Endothelial cell of umbilical vein (primary cell): ENCODE measurements around the gene SIGLEC7. TPM values are rescaled to one million over a fixed set of nuclear protein-coding genes. Genes with fewer than 3 reads are reported as not detected.

Experiments used
- BruUV-seq: library from RNA; stranded (reverse); fragments of 400-500 nt; replicated peaks from 2 replicates; lab custom pipeline; 2021; lab: Mats Ljungman, UMichigan
- CTCF ChIA-PET: fragments of 300-600, 350-600 bp; sonication (Branson Sonifier 250); formaldehyde crosslinking; loops from one replicate; lab custom pipeline; 2021; ENCODE audit warnings: antibody characterized with exemption, inconsistent platforms; lab: Charles Lee
- POLR2A ChIA-PET: fragments of 300-600, 350-600 bp; sonication (Branson Sonifier 250); formaldehyde crosslinking; loops from one replicate; lab custom pipeline; 2021; ENCODE audit warnings: antibody characterized with exemption, inconsistent platforms; lab: Charles Lee
- DNase-seq: peaks from one replicate; pipeline ENCODE4 v3.0.0-alpha.2; 2011; ENCODE audit warnings: low read depth, low spot score
- FAIRE-seq: peaks from 2 replicates; lab custom pipeline; 2011; peaks lifted over from hg19 to GRCh38; lab: Jason Lieb, UNC
- H2AFZ ChIP-seq: 2 replicates; pipeline ENCODE4 v1.6.0; 2012; ENCODE audit warnings: low read depth, low read length, control low read depth, inconsistent platforms
- H3K27ac ChIP-seq: 2 replicates; pipeline ENCODE4 v1.5.1; 2011; ENCODE audit warnings: low read depth, mild to moderate bottlenecking, control low read depth, low read length, moderate library complexity; ENCODE audit not compliant: insufficient read depth
- H3K27me3 ChIP-seq, 2 experiments: 2 replicates each; pipeline versions ENCODE4 v1.6.0 to v1.6.1; 2011; ENCODE audit warnings: low read length in 2 of 2, mixed read lengths in 1 of 2; ENCODE audit not compliant: control insufficient read depth in 2 of 2, insufficient read depth in 2 of 2
- H3K36me3 ChIP-seq, 2 experiments: 2 replicates in 1 of 2; 3 replicates in 1 of 2; pipeline ENCODE4 v1.5.1; 2011; ENCODE audit warnings: low read length in 2 of 2, mild to moderate bottlenecking in 1 of 2, moderate library complexity in 1 of 2; ENCODE audit not compliant: control insufficient read depth in 2 of 2, insufficient read depth in 2 of 2; ENCODE audit errors: extremely low read depth in 1 of 2
- H3K4me1 ChIP-seq: 3 replicates; pipeline ENCODE4 v1.5.1; 2011; ENCODE audit warnings: mild to moderate bottlenecking, low read length; ENCODE audit not compliant: control insufficient read depth, insufficient read depth; ENCODE audit errors: extremely low read depth
- H3K4me2 ChIP-seq: 2 replicates; pipeline ENCODE4 v1.6.1; 2011; ENCODE audit warnings: low read length, control low read depth, mixed read lengths; ENCODE audit not compliant: insufficient read depth
- H3K4me3 ChIP-seq, 3 experiments: fragments of 200-600 bp in 1 of 3; sonication (generic), shearing (Covaris generic) in 1 of 3; replicated peaks in 1 of 3; 2 replicates each; pipeline ENCODE4 v1.5.1; 2011 to 2016; ENCODE audit warnings: control low read depth in 3 of 3, low read length in 3 of 3, mild to moderate bottlenecking in 2 of 3, inconsistent platforms in 1 of 3, low read depth in 1 of 3, moderate library complexity in 1 of 3; ENCODE audit not compliant: insufficient read depth in 1 of 3
- H3K79me2 ChIP-seq: 2 replicates; pipeline ENCODE4 v1.6.0; 2012; ENCODE audit warnings: low read length, inconsistent platforms; ENCODE audit not compliant: control insufficient read depth, insufficient read depth
- H3K9ac ChIP-seq: replicated peaks from 2 replicates; pipeline ENCODE3; 2011; ENCODE audit warnings: low read length, control low read depth; ENCODE audit not compliant: insufficient read depth; ENCODE audit errors: extremely low read depth
- H3K9me1 ChIP-seq: replicated peaks from 3 replicates; pipeline ENCODE4 v1.6.0; 2011; ENCODE audit warnings: mild to moderate bottlenecking, low read length; ENCODE audit not compliant: control insufficient read depth, insufficient read depth; ENCODE audit errors: extremely low read depth
- H3K9me3 ChIP-seq: replicated peaks from 2 replicates; pipeline ENCODE4 v1.5.1; 2012; ENCODE audit warnings: low read length, inconsistent platforms; ENCODE audit not compliant: control insufficient read depth, insufficient read depth
- H4K20me1 ChIP-seq: replicated peaks from 2 replicates; pipeline ENCODE3; 2011; ENCODE audit warnings: mild to moderate bottlenecking, low read length; ENCODE audit not compliant: control insufficient read depth, insufficient read depth; ENCODE audit errors: extremely low read depth
- EZH2 ChIP-seq: IDR thresholded peaks from 2 replicates; pipeline ENCODE4 v1.6.1; 2012; ENCODE audit warnings: borderline replicate concordance, low read depth, mild to moderate bottlenecking, moderate library complexity, low read length, inconsistent platforms; ENCODE audit not compliant: severe bottlenecking
- FOS ChIP-seq: IDR thresholded peaks from 2 replicates; pipeline ENCODE4 v1.6.1; 2011; ENCODE audit warnings: mild to moderate bottlenecking, low read length, moderate library complexity, borderline replicate concordance; ENCODE audit not compliant: insufficient read depth
- GATA2 ChIP-seq: IDR thresholded peaks from 2 replicates; pipeline ENCODE4 v1.7.0; 2011; ENCODE audit warnings: low read depth, mild to moderate bottlenecking, moderate library complexity, mixed read lengths, low read length; ENCODE audit not compliant: insufficient read length, insufficient read depth
- JUN ChIP-seq: IDR thresholded peaks from 2 replicates; pipeline ENCODE4 v1.6.1; 2011; ENCODE audit warnings: borderline replicate concordance, low read depth; ENCODE audit not compliant: insufficient read length, insufficient read depth
- MAX ChIP-seq: IDR thresholded peaks from 2 replicates; pipeline ENCODE4 v1.6.1; 2011; ENCODE audit not compliant: insufficient read depth, insufficient read length
- MYC ChIP-seq: IDR thresholded peaks from one replicate; pipeline ENCODE4 v1.6.1; 2011; ENCODE audit warnings: mild to moderate bottlenecking, low read depth, low read length
- POLR2A ChIP-seq: IDR thresholded peaks from 2 replicates; pipeline ENCODE4 v1.6.1; 2012; ENCODE audit warnings: low read depth, mild to moderate bottlenecking, control low read depth, low read length
- POLR2AphosphoS5 ChIP-seq: IDR thresholded peaks from 2 replicates; pipeline ENCODE4 v1.6.1; 2012; ENCODE audit warnings: low read depth, mild to moderate bottlenecking, control low read depth, low read length, moderate library complexity; ENCODE audit not compliant: insufficient read depth
- dilution Hi-C: fragments of 300-500 bp; cut with MboI; formaldehyde crosslinking; loops from one replicate; pipeline ENCODE4 v1.15.0; 2019; ENCODE audit warnings: low sequenced_read_pairs; ENCODE audit not compliant: extremely low pct_ligation_motif_present
- intact Hi-C: fragments of 100-400 bp; cut with micrococcal nuclease; formaldehyde crosslinking; loops from one replicate; pipeline ENCODE4 v1.10.0; 2022
- polyA plus RNA-seq, 4 experiments: library from polyadenylated mRNA; depleted of rRNA in 3 of 4; stranded (reverse) in 3 of 4; unstranded in 1 of 4; fragments of >200 nt; gene quantifications; 2 replicates each; pipeline versions ENCODE4 v1.2.1 to v1.2.3, GENCODE V29; 2011 to 2012; ENCODE audit warnings: missing spikeins in 1 of 4
- total RNA-seq: library from RNA; stranded (reverse); gene quantifications from 2 replicates; pipeline ENCODE4 v1.2.3, GENCODE V29; 2021
- TF ChIP-seq, protein P1 (sequence below), 2 donors: IDR thresholded peaks; 1 replicate in 1 of 2; 2 replicates in 1 of 2; pipeline ENCODE4 v1.5.1; 2011; ENCODE audit warnings: low read length in 2 of 2, mild to moderate bottlenecking in 2 of 2, moderate library complexity in 2 of 2, control low read depth in 1 of 2, inconsistent platforms in 1 of 2, low read depth in 1 of 2; ENCODE audit not compliant: insufficient read depth in 1 of 2; ENCODE audit errors: extremely low read depth in 1 of 2

The SIGLEC7 gene
- total and polyA plus RNA-seq, 2 donors (not counting 3 experiments of a cell fraction or from before 2014, with no cell fraction given), result not detected

DNA sequence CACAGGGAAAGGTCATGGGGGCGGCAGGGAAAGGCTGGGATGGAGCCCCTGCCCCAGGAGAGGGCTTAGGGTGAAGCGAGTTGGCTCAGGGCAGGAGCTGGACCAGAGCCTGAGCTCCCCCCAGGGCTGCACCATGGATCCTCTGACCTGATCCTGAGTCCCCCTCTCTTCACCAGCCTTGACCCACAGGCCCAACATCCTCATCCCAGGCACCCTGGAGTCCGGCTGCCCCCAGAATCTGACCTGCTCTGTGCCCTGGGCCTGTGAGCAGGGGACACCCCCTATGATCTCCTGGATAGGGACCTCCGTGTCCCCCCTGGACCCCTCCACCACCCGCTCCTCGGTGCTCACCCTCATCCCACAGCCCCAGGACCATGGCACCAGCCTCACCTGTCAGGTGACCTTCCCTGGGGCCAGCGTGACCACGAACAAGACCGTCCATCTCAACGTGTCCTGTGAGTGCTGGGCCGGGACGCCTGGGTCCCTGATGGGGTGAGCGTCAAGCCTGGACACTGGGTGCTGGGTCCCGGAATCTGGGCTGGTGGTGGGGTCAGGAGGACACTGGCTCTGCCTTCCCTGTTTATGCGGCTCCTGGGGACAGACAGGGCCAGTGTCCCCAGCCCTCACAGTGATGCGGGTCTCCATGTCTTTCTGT is 16.6 kb upstream of the SIGLEC7 start:
- no peak for TF ChIP-seq JUN
- TF ChIP-seq MAX, result no peak
- no peak for TF ChIP-seq POLR2AphosphoS5
- no peak for TF ChIP-seq EZH2
- TF ChIP-seq MYC, result no peak
- no peak for TF ChIP-seq GATA2
- TF ChIP-seq POLR2A, result no peak
- TF ChIP-seq, protein P1, sequence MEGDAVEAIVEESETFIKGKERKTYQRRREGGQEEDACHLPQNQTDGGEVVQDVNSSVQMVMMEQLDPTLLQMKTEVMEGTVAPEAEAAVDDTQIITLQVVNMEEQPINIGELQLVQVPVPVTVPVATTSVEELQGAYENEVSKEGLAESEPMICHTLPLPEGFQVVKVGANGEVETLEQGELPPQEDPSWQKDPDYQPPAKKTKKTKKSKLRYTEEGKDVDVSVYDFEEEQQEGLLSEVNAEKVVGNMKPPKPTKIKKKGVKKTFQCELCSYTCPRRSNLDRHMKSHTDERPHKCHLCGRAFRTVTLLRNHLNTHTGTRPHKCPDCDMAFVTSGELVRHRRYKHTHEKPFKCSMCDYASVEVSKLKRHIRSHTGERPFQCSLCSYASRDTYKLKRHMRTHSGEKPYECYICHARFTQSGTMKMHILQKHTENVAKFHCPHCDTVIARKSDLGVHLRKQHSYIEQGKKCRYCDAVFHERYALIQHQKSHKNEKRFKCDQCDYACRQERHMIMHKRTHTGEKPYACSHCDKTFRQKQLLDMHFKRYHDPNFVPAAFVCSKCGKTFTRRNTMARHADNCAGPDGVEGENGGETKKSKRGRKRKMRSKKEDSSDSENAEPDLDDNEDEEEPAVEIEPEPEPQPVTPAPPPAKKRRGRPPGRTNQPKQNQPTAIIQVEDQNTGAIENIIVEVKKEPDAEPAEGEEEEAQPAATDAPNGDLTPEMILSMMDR (IDR thresholded peaks at IDR 0.05; ENCODE audit: extremely low read depth in 1 of 2, insufficient read depth in 1 of 2, low read depth in 1 of 2, low read length in 2 of 2), result no peak
- no peak for TF ChIP-seq FOS
- Histone ChIP-seq H3K27me3 (no peaks in the 10 kb centered on the region), H2AFZ (no peak overlapping the region), H3K9me3 (no peaks in the 10 kb centered on the region), H3K27ac (no peak overlapping the region), H3K4me2 (no peak overlapping the region), H3K4me1 (peaks cover 8% of the 10 kb centered on the region), H4K20me1 (no peaks in the 10 kb centered on the region), H3K9me1 (no peaks in the 10 kb centered on the region), H3K9ac (no peak overlapping the region), H3K36me3 (no peaks in the 10 kb centered on the region), H3K4me3 (no peak overlapping the region), H3K79me2 (no peaks in the 10 kb centered on the region)
- DNase-seq (no peak), FAIRE-seq (no peak)
- dilution Hi-C loops (no loop called here), intact Hi-C loops (no loop called here)
- BruUV-seq, result no TSS peak
- ChIA-PET POLR2A (no interaction called here), CTCF (no interaction called here)
